Lung (tissue), 12 donors: ENCODE data around the gene ENAM. TPM values are rescaled to one million over a fixed set of nuclear protein-coding genes. Genes with fewer than 3 reads are reported as not detected.
A peak's percentile ranks its signal among the peaks of the same experiment; 100 is the strongest.

ENCODE experiments used
- ATAC-seq: fragments of 200-7000 bp; cut with Tn5 transposase; one replicate; pipeline ENCODE4 v1.9.1; 2020; ENCODE audit warnings: moderate number of reproducible peaks; ENCODE audit not compliant: insufficient read depth, low FRiP score
- DNase-seq, 3 donors: peaks; one replicate each; pipeline ENCODE4 v3.0.0-alpha.2; 2013 to 2017
- H3K27ac ChIP-seq, 2 donors: one replicate each; pipeline ENCODE4 v1.5.1; 2013; ENCODE audit warnings: mild to moderate bottlenecking in 2 of 2, moderate library complexity in 2 of 2, control low read depth in 1 of 2, inconsistent platforms in 1 of 2, low read depth in 1 of 2, low read length in 1 of 2
- H3K27me3 ChIP-seq, 3 donors: one replicate each; pipeline ENCODE4 v1.5.1; 2013; ENCODE audit warnings: low read length in 2 of 3; ENCODE audit not compliant: control insufficient read depth in 3 of 3, insufficient read depth in 3 of 3
- H3K36me3 ChIP-seq, 4 donors: one replicate each; pipeline ENCODE4 v1.5.1; 2013; ENCODE audit warnings: low read length in 4 of 4, mild to moderate bottlenecking in 1 of 4, moderate library complexity in 1 of 4; ENCODE audit not compliant: control insufficient read depth in 4 of 4, insufficient read depth in 4 of 4
- H3K4me1 ChIP-seq, 5 donors: one replicate each; pipeline ENCODE4 v1.5.1; 2013; ENCODE audit warnings: low read length in 5 of 5, mild to moderate bottlenecking in 2 of 5, moderate library complexity in 1 of 5; ENCODE audit not compliant: control insufficient read depth in 5 of 5, insufficient read depth in 5 of 5
- H3K4me3 ChIP-seq: one replicate; pipeline ENCODE4 v1.5.1; 2013; ENCODE audit warnings: mild to moderate bottlenecking, control low read depth, moderate library complexity
- H3K9ac ChIP-seq, 2 donors: one replicate each; pipeline ENCODE4 v1.5.1; 2013; ENCODE audit warnings: low read length in 2 of 2, control low read depth in 1 of 2; ENCODE audit not compliant: insufficient read depth in 1 of 2
- H3K9me3 ChIP-seq, 4 donors: one replicate each; pipeline ENCODE4 v1.5.1; 2013; ENCODE audit warnings: low read length in 3 of 4, mild to moderate bottlenecking in 1 of 4, moderate library complexity in 1 of 4; ENCODE audit not compliant: control insufficient read depth in 4 of 4, insufficient read depth in 3 of 4
- CTCF ChIP-seq: IDR thresholded peaks from 2 replicates; pipeline ENCODE4 v1.5.1; 2012; ENCODE audit warnings: mild to moderate bottlenecking; ENCODE audit errors: control extremely low read depth, extremely low read depth
- WGBS, 2 donors: extraction: QIAGEN DNeasy Blood & Tissue Kit; methylation state at CpG; one replicate each; pipeline ENCODE4 v1.1.7; 2013; 5-methylcytosine and 5-hydroxymethylcytosine counted together
- polyA plus RNA-seq, 2 donors: library from polyadenylated mRNA; stranded (reverse); fragments of 200-250 nt; gene quantifications; one replicate each; pipeline ENCODE4 v1.2.1, GENCODE V29; 2013
- total RNA-seq, 2 donors: library from RNA; depleted of rRNA in 1 of 2; stranded (reverse); fragments of >200 nt in 1 of 2; gene quantifications; one replicate each; pipeline ENCODE4 v1.2.1, GENCODE V29; 2014 to 2021
- donor health status: control.
- donor health status: control.
- donor health status: Bipolar disorder and iron deficiency.
- donor health status: healthy.
- donor health status: DM: yes; HTN: yes; CAD: no.

ENAM gene
- total and polyA plus RNA-seq, 4 donors = 0.06 to 0.28 (median 0.09) TPM

- H3K27me3 ChIP-seq = no peaks in the 10 kb centered on the region
- H3K9me3 ChIP-seq = no peaks in the 10 kb centered on the region
- no peak for TF ChIP-seq CTCF
- 71 to 78% methylated on average over 13 of the region's 13 CpGs for WGBS, 2 donors
- peak overlapping the region; percentile 95 to 96 for H3K27ac ChIP-seq
- DNase-seq (no peak), ATAC-seq (no peak)
- peaks cover 4 to 22% (median 14%) of the 10 kb centered on the region in 5 donors for H3K4me1 ChIP-seq
- H3K9ac ChIP-seq = peak overlapping the region; percentile 71 to 90
- H3K36me3 ChIP-seq = peaks cover 0 to 8% (median 3%) of the 10 kb centered on the region in 4 donors
- peak overlapping the region; percentile 50 for H3K4me3 ChIP-seq
Measured at GRCh38 chr4:70687392-70687791, 58.8 kb downstream of the ENAM start.

- Histone ChIP-seq H3K4me1 (peaks cover 4 to 22% (median 14%) of the 10 kb centered on the region in 5 donors), H3K4me3 (peak within 1 kb of the TSS; percentile 73), H3K27me3 (no peaks in the 10 kb centered on the region), H3K9ac (peak within 1 kb of the TSS; percentile 88 to 90), H3K27ac (peak within 1 kb of the TSS; percentile 95 to 96), H3K9me3 (no peaks in the 10 kb centered on the region), H3K36me3 (peaks cover 0 to 8% (median 3%) of the 10 kb centered on the region in 4 donors)
- WGBS, 2 donors = 0% methylated on average over 70 of the region's 70 CpGs
- DNase-seq (peak; percentile 99 to 100 (median 100)), ATAC-seq (peak; percentile 98)
- peak; percentile 72 for TF ChIP-seq CTCF
Measured at GRCh38 chr4:70687821-70688794, 59.6 kb downstream of the ENAM start, which contains the start of gene UTP3. UTP3 (plus strand) TSS chr4:70688532; CDS start chr4:70688678, 146 bp downstream.

- DNase-seq (no peak), ATAC-seq (peak; percentile 2)
- Histone ChIP-seq H3K27ac (peak overlapping the region; percentile 66 to 86), H3K4me3 (peak overlapping the region; percentile 73), H3K9ac (peak overlapping the region; percentile 84 to 88), H3K27me3 (no peaks in the 10 kb centered on the region), H3K9me3 (no peaks in the 10 kb centered on the region), H3K4me1 (peaks cover 4 to 22% (median 14%) of the 10 kb centered on the region in 5 donors), H3K36me3 (peaks cover 0 to 8% (median 3%) of the 10 kb centered on the region in 4 donors)
- TF ChIP-seq CTCF = no peak
- WGBS, 2 donors = 1% methylated on average over 19 of the region's 19 CpGs
Measured at GRCh38 chr4:70688795-70689231, 60.3 kb downstream of the ENAM start.
